WERI-Rb-1 (cell line): Measurements from ENCODE around the gene SCNN1B.

Source experiments
- DNase-seq: peaks from one replicate; pipeline ENCODE4 v3.0.0-alpha.2; 2020
- H3K27ac ChIP-seq: fragments of 250-450 bp; sonication (Bioruptor Pico); 2 replicates; pipeline ENCODE4 v1.5.1; 2020; ENCODE audit warnings: mild to moderate bottlenecking, moderate library complexity
- H3K27me3 ChIP-seq: fragments of 250-450 bp; sonication (Bioruptor Pico); 2 replicates; pipeline ENCODE4 v1.5.1; 2021; ENCODE audit warnings: mild to moderate bottlenecking, low read depth, moderate library complexity; ENCODE audit not compliant: insufficient read depth, severe bottlenecking
- H3K36me3 ChIP-seq: fragments of 250-450 bp; sonication (Bioruptor Pico); 2 replicates; pipeline ENCODE4 v1.5.1; 2020; ENCODE audit warnings: mild to moderate bottlenecking, moderate library complexity
- H3K4me3 ChIP-seq: 2 replicates; pipeline ENCODE4 v1.5.1; 2011; ENCODE audit warnings: low read depth, mild to moderate bottlenecking, control low read depth, low read length
- H3K9me3 ChIP-seq: fragments of 250-450 bp; sonication (Bioruptor Pico); 2 replicates; pipeline ENCODE4 v1.5.1; 2021; ENCODE audit warnings: mild to moderate bottlenecking, moderate library complexity; ENCODE audit not compliant: severe bottlenecking
- TF ChIP-seq, protein P1 (sequence below): IDR thresholded peaks from 2 replicates; pipeline ENCODE4 v1.5.1; 2011; ENCODE audit warnings: low read depth, mild to moderate bottlenecking, control low read depth, inconsistent platforms, low read length

Gene SCNN1B

GRCh38 chr16:23354246-23354645 is 52.1 kb downstream of the SCNN1B start:
- Histone ChIP-seq H3K4me3 (no peak overlapping the region), H3K36me3 (no peaks in the 10 kb centered on the region), H3K9me3 (no peaks in the 10 kb centered on the region), H3K27ac (no peak overlapping the region), H3K27me3 (no peaks in the 10 kb centered on the region)
- no peak for DNase-seq
- TF ChIP-seq, protein P1, sequence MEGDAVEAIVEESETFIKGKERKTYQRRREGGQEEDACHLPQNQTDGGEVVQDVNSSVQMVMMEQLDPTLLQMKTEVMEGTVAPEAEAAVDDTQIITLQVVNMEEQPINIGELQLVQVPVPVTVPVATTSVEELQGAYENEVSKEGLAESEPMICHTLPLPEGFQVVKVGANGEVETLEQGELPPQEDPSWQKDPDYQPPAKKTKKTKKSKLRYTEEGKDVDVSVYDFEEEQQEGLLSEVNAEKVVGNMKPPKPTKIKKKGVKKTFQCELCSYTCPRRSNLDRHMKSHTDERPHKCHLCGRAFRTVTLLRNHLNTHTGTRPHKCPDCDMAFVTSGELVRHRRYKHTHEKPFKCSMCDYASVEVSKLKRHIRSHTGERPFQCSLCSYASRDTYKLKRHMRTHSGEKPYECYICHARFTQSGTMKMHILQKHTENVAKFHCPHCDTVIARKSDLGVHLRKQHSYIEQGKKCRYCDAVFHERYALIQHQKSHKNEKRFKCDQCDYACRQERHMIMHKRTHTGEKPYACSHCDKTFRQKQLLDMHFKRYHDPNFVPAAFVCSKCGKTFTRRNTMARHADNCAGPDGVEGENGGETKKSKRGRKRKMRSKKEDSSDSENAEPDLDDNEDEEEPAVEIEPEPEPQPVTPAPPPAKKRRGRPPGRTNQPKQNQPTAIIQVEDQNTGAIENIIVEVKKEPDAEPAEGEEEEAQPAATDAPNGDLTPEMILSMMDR = no peak

DNA sequence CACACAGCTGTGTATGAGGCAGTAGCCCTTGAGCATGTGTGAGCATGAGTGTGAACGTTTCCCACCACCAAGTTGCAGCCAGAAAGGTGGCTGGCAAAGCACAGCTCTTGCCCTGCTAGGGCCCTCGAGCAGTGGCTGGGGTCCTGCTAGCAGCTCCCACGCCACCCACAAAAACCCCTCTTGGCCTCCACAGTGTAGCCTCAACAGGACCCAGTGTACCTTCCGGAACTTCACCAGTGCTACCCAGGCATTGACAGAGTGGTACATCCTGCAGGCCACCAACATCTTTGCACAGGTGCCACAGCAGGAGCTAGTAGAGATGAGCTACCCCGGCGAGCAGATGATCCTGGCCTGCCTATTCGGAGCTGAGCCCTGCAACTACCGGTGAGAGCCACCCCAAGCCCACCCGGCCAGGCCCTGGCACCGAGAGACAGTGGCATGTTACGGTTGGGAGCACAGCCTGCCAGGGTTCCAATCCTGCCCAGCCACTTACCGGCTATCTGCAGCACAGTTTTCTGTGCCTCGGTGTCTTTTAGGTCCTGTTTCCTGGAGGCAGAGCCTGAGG is 53.1 kb downstream of the SCNN1B start:
- no peaks in the 10 kb centered on the region for H3K9me3 ChIP-seq
- no peak for DNase-seq
- H3K4me3 ChIP-seq = no peak overlapping the region
- TF ChIP-seq, protein P1 = no peak
- no peak overlapping the region for H3K27ac ChIP-seq
- no peaks in the 10 kb centered on the region for H3K36me3 ChIP-seq
- no peaks in the 10 kb centered on the region for H3K27me3 ChIP-seq

DNA sequence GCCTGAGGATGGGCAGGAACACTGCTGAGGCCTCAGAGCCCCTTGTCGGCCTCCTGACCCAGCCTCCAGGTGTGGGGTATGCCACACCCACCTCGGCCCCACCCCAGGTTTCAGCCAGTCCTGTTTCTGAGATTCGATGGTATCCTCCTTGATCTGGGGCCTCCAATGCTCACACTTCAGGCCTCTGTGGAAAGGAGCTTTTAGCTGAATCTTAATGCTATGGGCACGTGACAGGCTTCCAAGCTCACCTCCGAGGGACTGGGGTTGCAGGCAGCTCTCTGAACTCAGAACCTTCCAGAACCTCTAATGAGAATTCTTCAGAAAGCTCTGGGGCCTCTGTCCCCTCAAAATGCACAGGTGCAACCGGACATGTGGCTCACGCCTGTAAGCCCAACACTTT is 54.8 kb downstream of the SCNN1B start:
- Histone ChIP-seq H3K4me3 (no peak overlapping the region), H3K27ac (no peak overlapping the region), H3K36me3 (no peaks in the 10 kb centered on the region), H3K9me3 (no peaks in the 10 kb centered on the region), H3K27me3 (no peaks in the 10 kb centered on the region)
- TF ChIP-seq, protein P1 = no peak
- no peak for DNase-seq

GRCh38 chr16:23357761-23358290 is 55.7 kb downstream of the SCNN1B start:
- no peaks in the 10 kb centered on the region for H3K9me3 ChIP-seq
- H3K4me3 ChIP-seq = no peak overlapping the region
- no peaks in the 10 kb centered on the region for H3K27me3 ChIP-seq
- no peak overlapping the region for H3K27ac ChIP-seq
- no peak for DNase-seq
- TF ChIP-seq, protein P1 = no peak
- no peaks in the 10 kb centered on the region for H3K36me3 ChIP-seq

DNA sequence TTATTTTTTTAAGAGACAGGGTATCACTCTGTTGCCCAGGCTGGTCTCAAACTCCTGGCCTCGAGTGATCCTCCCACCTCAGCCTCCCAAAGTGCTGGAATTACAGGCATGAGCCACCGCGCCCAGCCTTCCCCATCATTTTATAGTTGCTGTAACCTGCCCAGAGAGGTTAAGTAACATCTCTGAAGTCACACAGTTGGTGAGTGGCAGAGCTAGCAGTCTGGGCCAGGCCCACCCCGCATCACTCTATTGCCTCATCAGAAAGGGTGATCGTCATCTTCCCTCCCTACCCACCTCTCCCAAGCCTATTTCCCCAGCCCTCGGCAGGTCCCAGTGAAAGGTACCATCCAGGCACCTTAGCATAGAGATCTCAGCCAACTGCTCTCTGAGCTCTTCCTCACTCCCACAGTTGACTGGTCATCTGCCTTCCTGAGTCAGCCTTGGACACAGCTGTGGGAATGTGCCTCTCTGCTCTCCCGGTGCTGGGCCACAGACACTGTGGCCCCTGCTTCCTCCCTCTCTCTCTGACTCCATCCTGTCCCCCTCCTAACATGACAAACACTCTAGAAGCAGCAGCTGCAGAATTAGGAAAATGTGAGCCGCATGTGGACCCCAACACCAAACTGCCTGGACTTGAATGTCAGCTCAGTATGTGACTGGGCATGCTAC is 57.1 kb downstream of the SCNN1B start:
- no peaks in the 10 kb centered on the region for H3K36me3 ChIP-seq
- H3K27ac ChIP-seq = no peak overlapping the region
- TF ChIP-seq, protein P1 = no peak
- H3K9me3 ChIP-seq = no peaks in the 10 kb centered on the region
- H3K4me3 ChIP-seq = no peak overlapping the region
- DNase-seq = no peak
- H3K27me3 ChIP-seq = no peaks in the 10 kb centered on the region
